Measurements from ENCODE around the gene PIGBOS1. TPM values are rescaled to one million over a fixed set of nuclear protein-coding genes. Genes with fewer than 3 reads are reported as not detected.
"Not testable (repeated sequence)": the region's sequence is repeated elsewhere in the genome, so short reads cannot be mapped to it uniquely, and the experiment has no call there.

Gene PIGBOS1
- total RNA-seq, 1 donor from 2014 or later, result 12.4 TPM

DNA sequence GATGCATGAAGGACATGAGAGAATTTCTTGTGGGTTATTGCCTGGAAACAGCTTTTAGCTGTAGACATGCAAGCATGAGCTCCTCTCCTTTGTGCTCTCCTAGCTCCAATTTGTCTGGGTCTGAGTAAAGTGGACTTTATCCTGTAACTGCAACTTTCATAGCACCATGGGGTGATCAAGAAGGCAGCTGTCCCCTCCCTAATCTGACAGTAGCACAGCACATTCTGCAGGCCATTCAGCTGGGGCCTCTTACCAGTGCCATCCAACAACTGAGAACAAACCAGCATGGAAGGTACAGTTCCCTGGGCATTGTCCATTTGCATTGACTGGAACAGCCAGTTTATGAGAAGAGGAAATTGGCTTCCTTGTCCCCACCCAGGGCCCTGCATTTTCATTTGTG, 21.6 kb downstream of the PIGBOS1 start:
- DNase-seq, result no peak
- no peak for TF ChIP-seq CTCF (IDR thresholded peaks at IDR 0.05)
- no peaks in the 10 kb centered on the region for H3K9me3 ChIP-seq

GRCh38 chr15:55290528-55291057, 28.3 kb downstream of the PIGBOS1 start:
- no peaks in the 10 kb centered on the region for H3K36me3 ChIP-seq
- H3K27ac ChIP-seq, result peak overlapping the region; percentile 94
- H3K9me3 ChIP-seq, result no peaks in the 10 kb centered on the region
- intact Hi-C loops (cut with DNase I), result loop anchor here (5.0 kb wide), 1 partner anchor 73 kb away; no protein-coding TSS in a partner anchor
- DNase-seq (peak; percentile 93), ATAC-seq (peak; percentile 90)
- peak overlapping the region; percentile 80 for H3K4me3 ChIP-seq
- no peaks in the 10 kb centered on the region for H3K27me3 ChIP-seq
- TF ChIP-seq CTCF (IDR thresholded peaks at IDR 0.05), result peak; percentile 94
- H3K4me1 ChIP-seq, result peaks cover 4% of the 10 kb centered on the region

More for the DNA sequence above, 21.6 kb downstream of the PIGBOS1 start:
- H3K4me1 ChIP-seq, result no peaks in the 10 kb centered on the region
- H3K36me3 ChIP-seq, result no peaks in the 10 kb centered on the region
- intact Hi-C loops (cut with DNase I), result no loop called here
- no peak overlapping the region for H3K27ac ChIP-seq
- no peak overlapping the region for H3K4me3 ChIP-seq
- H3K27me3 ChIP-seq, result no peaks in the 10 kb centered on the region
- no peak for ATAC-seq

- ATAC-seq (peak; percentile 90), DNase-seq (peak; percentile 92)
- intact Hi-C loops (cut with DNase I), result loop anchor here (5.0 kb wide), 1 partner anchor 73 kb away; no protein-coding TSS in a partner anchor
- no peak for TF ChIP-seq CTCF (IDR thresholded peaks at IDR 0.05)
- H3K27ac ChIP-seq, result peak within 1 kb of the TSS; percentile 94
- no peaks in the 10 kb centered on the region for H3K9me3 ChIP-seq
- no peaks in the 10 kb centered on the region for H3K36me3 ChIP-seq
- no peaks in the 10 kb centered on the region for H3K27me3 ChIP-seq
- H3K4me1 ChIP-seq, result peaks cover 4% of the 10 kb centered on the region
- peak within 1 kb of the TSS; percentile 80 for H3K4me3 ChIP-seq
Measured at GRCh38 chr15:55289746-55290527, 29.0 kb downstream of the PIGBOS1 start, which contains the start of gene RAB27A. RAB27A (minus strand) TSS chr15:55289813; CDS start chr15:55234934, 54,879 bp downstream.

DNA sequence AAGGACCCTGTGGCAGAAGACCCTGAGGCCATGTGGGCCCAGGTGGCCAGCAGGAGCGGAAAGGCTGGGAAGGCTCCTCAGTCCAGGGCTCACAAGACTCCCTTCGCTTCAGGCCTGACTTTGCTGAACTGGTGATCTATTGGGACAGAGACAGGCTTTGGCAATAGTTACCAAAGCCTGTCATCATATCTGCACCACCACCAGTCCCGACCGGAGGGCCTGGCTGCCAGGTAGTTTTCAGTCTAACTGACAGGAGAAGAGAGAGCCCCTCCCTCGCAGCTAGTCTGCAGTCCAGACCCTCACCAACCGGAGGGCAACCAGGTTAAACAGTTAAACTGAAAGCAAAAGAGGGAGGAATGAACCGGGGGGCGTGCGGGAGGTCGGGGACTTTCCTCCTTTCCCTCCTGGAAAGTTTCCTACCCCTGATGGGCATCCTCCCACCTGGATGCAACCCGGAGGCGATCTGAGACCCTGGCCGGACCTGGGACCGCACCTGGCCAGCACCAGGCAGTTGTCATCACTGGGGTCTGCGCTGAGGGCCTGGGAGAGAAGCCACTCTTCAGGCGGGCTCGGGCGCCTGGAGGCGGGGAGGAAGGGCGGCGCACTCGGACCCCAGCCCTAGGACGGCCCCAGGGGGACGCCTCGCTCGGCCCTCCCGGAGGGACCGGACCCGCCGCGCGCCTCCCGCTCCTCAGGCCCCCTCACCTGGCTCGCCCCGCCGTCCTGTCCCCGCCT, 29.7 kb downstream of the PIGBOS1 start:
- ATAC-seq (peak; percentile 57), DNase-seq (peak; percentile 72)
- no peaks in the 10 kb centered on the region for H3K27me3 ChIP-seq
- TF ChIP-seq CTCF (IDR thresholded peaks at IDR 0.05), result no peak
- H3K36me3 ChIP-seq, result no peaks in the 10 kb centered on the region
- peak overlapping the region; percentile 80 for H3K4me3 ChIP-seq
- H3K27ac ChIP-seq, result peak overlapping the region; percentile 94
- no peaks in the 10 kb centered on the region for H3K9me3 ChIP-seq
- intact Hi-C loops (cut with DNase I), result no loop called here
- H3K4me1 ChIP-seq, result peaks cover 8% of the 10 kb centered on the region

DNA sequence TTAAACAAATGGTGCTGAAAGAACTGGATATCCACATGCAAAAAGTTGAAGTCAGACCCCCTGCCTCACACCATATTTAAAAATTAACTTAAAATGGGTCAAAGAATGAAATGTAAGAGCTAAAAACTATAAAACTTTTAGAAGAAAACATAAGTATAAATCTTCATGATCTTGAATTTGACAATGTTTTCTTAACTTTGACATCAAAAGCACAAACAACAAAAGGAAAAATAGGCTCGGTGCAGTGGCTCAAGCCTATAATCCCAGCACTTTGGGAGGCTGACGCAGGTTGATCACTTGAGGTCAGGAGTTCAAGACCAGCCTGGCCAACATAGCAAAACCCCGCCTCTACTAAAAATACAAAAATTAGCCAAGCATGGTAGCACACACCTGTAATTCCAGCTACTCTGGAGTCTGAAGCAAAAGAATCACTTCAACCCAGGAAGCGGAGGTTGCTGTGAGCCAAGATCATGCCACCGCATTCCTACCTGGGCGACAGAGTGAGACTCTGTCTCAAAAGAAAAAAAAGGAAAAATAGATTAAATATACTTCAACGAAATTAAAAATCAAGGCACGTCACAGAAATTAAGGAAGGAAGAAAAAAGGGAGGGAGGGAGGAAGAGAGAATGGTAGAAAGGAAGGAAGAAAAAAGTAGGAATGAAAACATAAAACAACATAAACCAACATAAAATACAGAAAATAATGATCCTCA, 30.8 kb downstream of the PIGBOS1 start:
- no peak for TF ChIP-seq CTCF (IDR thresholded peaks at IDR 0.05)
- Histone ChIP-seq H3K9me3 (no peaks in the 10 kb centered on the region), H3K4me1 (peaks cover 17% of the 10 kb centered on the region), H3K4me3 (peak overlapping the region; percentile 80), H3K27ac (peak overlapping the region; percentile 94), H3K36me3 (no peaks in the 10 kb centered on the region), H3K27me3 (no peaks in the 10 kb centered on the region)
- intact Hi-C loops (cut with DNase I), result no loop called here
- DNase-seq (no peak), ATAC-seq (no peak)

GRCh38 chr15:55286442-55287189, 32.3 kb downstream of the PIGBOS1 start:
- intact Hi-C loops (cut with DNase I); H3K9me3 ChIP-seq; H3K27ac ChIP-seq; H3K27me3 ChIP-seq; H3K36me3 ChIP-seq; DNase-seq; H3K4me3 ChIP-seq; ATAC-seq: not testable (repeated sequence)
- peaks cover 33% of the 10 kb centered on the region for H3K4me1 ChIP-seq

Measured in upper lobe of right lung (tissue), 1 donor.